Tibial nerve (tissue), 3 donors: ENCODE results near the gene C1GALT1C1L.
"Not testable (repeated sequence)": the region's sequence is repeated elsewhere in the genome, so short reads cannot be mapped to it uniquely, and the experiment has no call there.

Experiments
- CTCF ChIP-seq, 5 experiments: fragments of 200-600 bp in 3 of 5; fragments of 450-650 bp in 2 of 5; sonication (generic) in 3 of 5; IDR thresholded peaks; one replicate each; pipeline ENCODE4 v1.5.1; 2016 to 2019; ENCODE audit warnings: antibody characterized with exemption in 5 of 5, mild to moderate bottlenecking in 3 of 5, moderate library complexity in 2 of 5
- POLR2A ChIP-seq, 2 donors: fragments of 450-650 bp; IDR thresholded peaks; one replicate each; pipeline ENCODE4 v1.6.1; 2017; ENCODE audit warnings: antibody characterized with exemption in 2 of 2, mild to moderate bottlenecking in 2 of 2, moderate library complexity in 2 of 2

- TF ChIP-seq CTCF, POLR2A (IDR thresholded peaks at IDR 0.05): not testable (repeated sequence)
Observed at GRCh38 chr2:43636153-43636552, 40.1 kb downstream of the C1GALT1C1L start.
